Subcutaneous abdominal adipose tissue (tissue), 5 donors: ENCODE results near the gene FAM117B.
"Not testable (repeated sequence)": the region's sequence is repeated elsewhere in the genome, so short reads cannot be mapped to it uniquely, and the experiment has no call there.

ENCODE experiments used
- H3K27ac ChIP-seq: one replicate; pipeline ENCODE4 v1.7.0; 2013; ENCODE audit warnings: low read depth, mild to moderate bottlenecking, inconsistent platforms, low read length, moderate library complexity
- H3K27me3 ChIP-seq, 5 donors: one replicate each; pipeline ENCODE4 v1.7.0; 2013; ENCODE audit warnings: low read length in 5 of 5, inconsistent platforms in 1 of 5; ENCODE audit not compliant: control insufficient read depth in 5 of 5, insufficient read depth in 4 of 5
- H3K36me3 ChIP-seq, 5 donors: one replicate each; pipeline ENCODE4 v1.7.0; 2013; ENCODE audit warnings: low read length in 5 of 5; ENCODE audit not compliant: control insufficient read depth in 5 of 5, insufficient read depth in 5 of 5
- H3K4me1 ChIP-seq, 5 donors: one replicate each; pipeline ENCODE4 v1.7.0; 2013; ENCODE audit warnings: low read length in 5 of 5, mild to moderate bottlenecking in 3 of 5, moderate library complexity in 1 of 5; ENCODE audit not compliant: control insufficient read depth in 5 of 5, insufficient read depth in 5 of 5
- H3K4me3 ChIP-seq, 5 donors: one replicate each; pipeline ENCODE4 v1.7.0; 2013; ENCODE audit warnings: low read length in 5 of 5, low read depth in 1 of 5
- H3K9ac ChIP-seq, 5 donors: one replicate each; pipeline ENCODE4 v1.7.0; 2013; ENCODE audit warnings: low read length in 5 of 5, mild to moderate bottlenecking in 4 of 5, moderate library complexity in 3 of 5
- H3K9me3 ChIP-seq, 5 donors: one replicate each; pipeline ENCODE4 v1.7.0; 2013; ENCODE audit warnings: low read length in 5 of 5; ENCODE audit not compliant: control insufficient read depth in 5 of 5
- donor health status: healthy.
- donor health status: healthy.
- donor health status: healthy.
- donor health status: healthy.
- donor health status: healthy.

FAM117B gene

DNA sequence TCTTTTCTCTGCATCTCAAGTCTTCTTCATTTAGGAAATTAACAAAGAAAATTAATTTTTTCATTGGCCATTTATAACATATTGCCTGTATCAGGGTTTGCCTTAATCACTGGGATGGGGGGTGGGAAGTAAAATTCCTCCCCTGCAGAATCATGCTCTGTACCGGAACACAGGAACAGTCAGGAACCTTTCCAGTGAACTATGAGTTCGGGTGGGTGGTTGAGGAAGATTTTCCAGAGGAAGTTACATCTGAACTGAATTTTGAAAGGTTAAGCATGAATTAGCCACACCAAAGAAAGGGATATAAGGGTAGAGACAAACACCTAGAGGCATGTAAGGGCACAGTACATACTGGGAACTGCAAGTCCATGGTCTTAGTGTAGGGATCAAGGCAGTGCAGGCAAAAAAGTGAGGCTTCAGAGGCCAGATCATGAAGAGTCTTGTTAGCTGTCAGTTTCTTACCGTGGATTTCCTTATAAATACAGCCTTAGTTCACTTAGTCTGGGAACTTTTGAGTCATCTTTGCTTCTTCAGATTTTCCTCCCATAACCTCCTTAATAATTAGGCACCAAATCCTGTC, 55.6 kb downstream of the FAM117B start:
- Histone ChIP-seq H3K36me3 (no peaks in the 10 kb centered on the region), H3K9me3 (no peaks in the 10 kb centered on the region), H3K9ac (no peak overlapping the region), H3K27me3 (no peaks in the 10 kb centered on the region), H3K4me1 (peaks cover 0 to 7% (median 2%) of the 10 kb centered on the region in 5 donors), H3K4me3 (no peak overlapping the region), H3K27ac (no peak overlapping the region)

DNA sequence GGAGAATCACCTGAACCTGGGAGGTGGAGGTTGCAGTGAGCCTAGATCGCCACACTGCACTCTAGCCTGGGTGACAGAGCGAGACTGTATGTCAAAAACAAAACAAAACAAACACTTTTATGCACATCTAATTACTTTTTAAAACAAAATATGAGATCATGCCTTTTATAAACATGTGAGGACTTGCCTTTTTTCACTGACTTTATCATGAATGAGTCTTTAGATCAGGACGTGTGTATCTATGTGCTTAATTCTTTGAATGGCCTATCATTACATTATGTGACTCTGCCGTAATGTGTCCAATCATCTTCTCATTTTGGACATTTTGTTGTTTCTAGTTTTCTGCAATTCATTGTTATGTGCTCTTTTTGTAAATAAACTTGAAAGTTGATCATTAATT, 58.7 kb downstream of the FAM117B start:
- H3K36me3 ChIP-seq, result peaks cover 0 to 5% (median 0%) of the 10 kb centered on the region in 5 donors
- H3K4me1 ChIP-seq, result peaks cover 0 to 7% (median 2%) of the 10 kb centered on the region in 5 donors
- H3K27me3 ChIP-seq, result no peaks in the 10 kb centered on the region
- H3K27ac ChIP-seq, result no peak overlapping the region
- H3K4me3 ChIP-seq, result no peak overlapping the region
- H3K9me3 ChIP-seq, result no peaks in the 10 kb centered on the region
- no peak overlapping the region for H3K9ac ChIP-seq

DNA sequence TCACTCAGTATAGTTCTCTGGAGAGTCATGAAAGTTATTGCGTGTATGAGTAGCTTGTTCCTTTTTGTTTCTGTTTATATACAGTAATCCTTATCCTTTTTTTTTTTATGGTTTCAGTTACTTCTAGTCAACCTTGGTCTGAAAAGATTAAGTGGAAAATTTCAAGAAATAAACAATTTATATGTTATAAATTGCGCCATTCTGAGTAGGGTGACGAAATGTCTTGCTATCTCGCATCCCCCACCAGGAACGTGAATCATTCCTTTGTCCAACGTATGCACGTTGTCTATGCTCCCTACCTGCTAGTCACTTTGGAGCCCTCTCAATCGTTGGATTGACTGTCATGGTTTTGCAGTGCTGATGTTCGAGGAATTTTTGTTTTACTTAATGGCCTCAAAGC, 60.4 kb downstream of the FAM117B start:
- no peak overlapping the region for H3K4me3 ChIP-seq
- no peaks in the 10 kb centered on the region for H3K27me3 ChIP-seq
- peaks cover 0 to 5% (median 0%) of the 10 kb centered on the region in 5 donors for H3K36me3 ChIP-seq
- no peak overlapping the region for H3K9ac ChIP-seq
- no peak overlapping the region for H3K27ac ChIP-seq
- H3K9me3 ChIP-seq, result no peaks in the 10 kb centered on the region
- peaks cover 0 to 7% (median 2%) of the 10 kb centered on the region in 5 donors for H3K4me1 ChIP-seq

DNA sequence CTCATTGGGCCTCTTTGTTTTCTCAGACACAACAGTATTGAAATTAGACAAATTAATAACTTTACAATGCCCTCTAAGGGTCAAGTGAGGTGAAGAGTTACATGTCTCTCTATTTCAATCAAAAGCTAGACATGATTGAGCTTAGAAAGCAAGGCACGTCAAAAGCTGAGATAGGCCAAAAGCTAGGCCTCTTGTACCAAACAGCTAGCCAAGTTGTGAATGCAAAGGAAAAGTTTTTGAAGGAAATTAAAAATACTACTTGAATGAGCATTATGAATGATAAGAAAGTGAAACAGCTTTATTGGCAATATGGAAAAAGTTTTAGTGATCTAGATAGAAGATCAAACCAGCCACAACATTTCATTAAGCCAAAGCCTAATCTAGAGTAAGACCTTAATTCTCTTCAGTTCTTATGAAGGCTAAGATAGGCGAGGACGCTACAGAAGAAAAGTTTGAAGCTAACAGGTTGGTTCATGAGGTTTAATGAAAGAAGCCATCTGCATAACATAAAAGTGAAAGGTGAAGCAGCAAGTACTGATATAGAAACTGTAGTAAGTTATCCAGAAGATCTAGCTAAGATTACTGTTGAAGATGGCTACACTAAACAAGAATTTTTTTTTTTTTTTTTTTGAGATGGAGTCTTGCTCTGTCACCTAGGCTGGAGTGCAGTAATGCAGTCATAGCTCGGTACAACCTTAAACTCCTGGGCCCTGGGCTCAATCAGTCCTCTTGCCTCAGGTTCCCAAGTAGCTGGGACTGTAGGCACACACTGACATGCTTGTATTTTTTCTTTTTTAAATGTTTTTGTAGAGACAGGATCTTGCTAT, 65.5 kb downstream of the FAM117B start:
- Histone ChIP-seq H3K4me1 (no peaks in the 10 kb centered on the region), H3K9ac (no peak overlapping the region), H3K4me3 (no peak overlapping the region), H3K27ac (no peak overlapping the region), H3K27me3 (no peaks in the 10 kb centered on the region), H3K36me3 (peaks cover 0 to 5% (median 0%) of the 10 kb centered on the region in 5 donors), H3K9me3 (no peaks in the 10 kb centered on the region)

DNA sequence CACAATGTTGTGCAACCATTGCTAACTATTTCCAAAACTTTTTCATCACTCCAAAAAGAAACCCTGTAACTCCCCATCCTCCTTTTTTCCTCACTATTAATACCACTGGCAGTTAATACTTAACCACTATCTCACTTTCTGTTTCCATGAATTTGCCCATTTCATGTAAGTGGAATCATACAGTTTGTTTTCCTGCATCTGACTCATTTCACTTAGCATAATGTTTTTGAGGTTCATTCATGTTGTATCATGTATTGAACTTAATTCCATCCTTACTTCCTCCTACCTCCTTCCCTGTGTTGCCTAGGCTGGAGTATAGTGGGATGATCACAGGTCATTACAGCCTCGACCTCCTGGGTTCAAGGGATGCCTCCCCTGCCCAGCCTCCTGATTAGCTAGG, 68.3 kb downstream of the FAM117B start:
- Histone ChIP-seq H3K27ac (no peak overlapping the region), H3K36me3 (no peaks in the 10 kb centered on the region), H3K27me3 (no peaks in the 10 kb centered on the region), H3K9ac (no peak overlapping the region), H3K4me3 (no peak overlapping the region), H3K9me3 (no peaks in the 10 kb centered on the region), H3K4me1 (no peaks in the 10 kb centered on the region)

DNA sequence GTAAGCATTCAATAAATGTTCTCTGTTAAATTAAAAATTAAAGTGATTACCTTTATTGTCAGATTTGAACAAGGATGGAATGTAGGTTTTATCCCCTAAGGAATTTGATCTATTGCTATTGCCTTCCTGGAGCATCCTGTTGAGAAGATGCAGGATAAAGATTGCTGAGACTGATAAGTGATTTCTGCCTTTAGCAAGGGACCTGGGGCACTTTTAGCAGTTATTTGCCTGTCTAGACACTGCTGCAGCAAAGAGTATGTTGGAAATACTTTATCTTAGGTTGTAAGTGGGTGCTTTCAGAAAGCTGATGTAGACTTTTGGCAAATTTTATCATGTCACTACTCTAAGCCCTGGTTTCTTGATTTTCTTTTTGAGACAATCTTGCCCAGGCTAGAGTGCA, 69.5 kb downstream of the FAM117B start:
- no peaks in the 10 kb centered on the region for H3K27me3 ChIP-seq
- H3K36me3 ChIP-seq, result no peaks in the 10 kb centered on the region
- H3K27ac ChIP-seq, result no peak overlapping the region
- H3K9ac ChIP-seq, result no peak overlapping the region
- H3K4me3 ChIP-seq, result no peak overlapping the region
- no peaks in the 10 kb centered on the region for H3K9me3 ChIP-seq
- no peaks in the 10 kb centered on the region for H3K4me1 ChIP-seq

DNA sequence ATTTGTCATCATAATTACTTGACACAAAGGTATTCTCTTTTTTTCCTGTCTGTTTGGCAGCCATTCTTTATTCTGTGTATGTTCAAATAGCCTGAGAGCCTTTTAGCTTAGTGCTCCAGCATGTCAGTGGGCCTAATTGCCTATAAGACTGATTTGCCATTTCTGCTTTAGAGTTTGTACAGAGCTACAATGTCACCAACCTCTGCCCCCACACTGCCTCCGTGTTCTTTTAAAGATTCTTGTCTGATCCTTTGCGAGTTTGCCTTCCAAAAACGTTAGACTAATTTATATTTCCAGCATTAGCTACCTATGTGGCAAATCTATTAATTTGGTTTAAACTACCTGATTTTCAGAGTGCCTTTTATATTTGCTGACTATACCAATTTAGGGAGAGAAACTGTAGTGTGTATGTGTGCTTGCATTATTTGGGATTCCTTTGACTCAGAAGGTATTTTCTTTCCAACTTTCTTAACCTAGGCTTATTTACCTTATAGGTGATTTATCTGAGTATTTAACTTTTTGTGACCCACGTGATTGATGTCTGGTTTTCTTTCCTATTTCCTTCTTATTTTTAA, 70.8 kb downstream of the FAM117B start:
- H3K27me3 ChIP-seq, result no peaks in the 10 kb centered on the region
- no peak overlapping the region for H3K9ac ChIP-seq
- H3K36me3 ChIP-seq, result no peaks in the 10 kb centered on the region
- H3K9me3 ChIP-seq, result no peaks in the 10 kb centered on the region
- H3K4me3 ChIP-seq, result no peak overlapping the region
- H3K4me1 ChIP-seq, result no peaks in the 10 kb centered on the region
- H3K27ac ChIP-seq, result no peak overlapping the region

DNA sequence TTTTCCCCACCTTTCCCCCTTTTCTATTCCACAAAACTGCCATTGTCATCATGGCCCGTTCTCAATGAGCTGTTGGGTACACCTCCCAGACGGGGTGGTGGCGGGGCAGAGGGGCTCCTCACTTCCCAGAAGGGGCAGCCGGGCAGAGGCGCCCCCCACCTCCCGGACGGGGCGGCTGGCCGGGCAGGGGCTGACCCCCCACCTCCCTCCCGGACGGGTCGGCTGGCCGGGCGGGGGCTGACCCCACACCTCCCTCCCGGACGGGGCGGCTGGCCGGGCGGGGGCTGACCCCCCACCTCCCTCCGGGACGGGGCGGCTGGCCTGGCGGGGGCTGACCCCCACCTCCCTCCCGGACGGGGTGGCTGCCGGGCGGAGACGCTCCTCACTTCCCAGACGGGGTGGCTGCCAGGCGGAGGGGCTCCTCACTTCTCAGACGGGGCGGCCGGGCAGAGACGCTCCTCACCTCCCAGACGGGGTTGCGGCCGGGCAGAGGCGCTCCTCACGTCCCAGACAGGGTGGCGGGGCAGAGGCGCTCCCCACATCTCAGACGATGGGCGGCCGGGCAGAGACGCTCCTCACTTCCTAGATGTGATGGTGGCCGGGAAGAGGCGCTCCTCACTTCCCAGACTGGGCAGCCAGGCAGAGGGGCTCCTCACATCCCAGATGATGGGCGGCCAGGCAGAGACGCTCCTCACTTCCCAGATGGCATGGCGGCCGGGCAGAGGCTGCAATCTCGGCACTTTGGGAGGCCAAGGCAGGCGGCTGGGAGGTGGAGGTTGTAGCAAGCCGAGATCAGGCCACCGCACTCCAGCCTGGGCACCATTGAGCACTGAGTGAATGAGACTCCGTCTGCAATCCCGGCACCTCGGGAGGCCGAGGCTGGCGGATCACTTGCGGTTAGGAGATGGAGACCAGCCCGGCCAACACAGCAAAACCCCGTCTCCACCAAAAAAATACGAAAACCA, 80.5 kb downstream of the FAM117B start:
- H3K36me3 ChIP-seq, H3K4me3 ChIP-seq, H3K27me3 ChIP-seq, H3K27ac ChIP-seq, H3K9ac ChIP-seq, H3K4me1 ChIP-seq: not testable (repeated sequence)
- H3K9me3 ChIP-seq, result peaks cover 2 to 11% (median 11%) of the 10 kb centered on the region in 5 donors

DNA sequence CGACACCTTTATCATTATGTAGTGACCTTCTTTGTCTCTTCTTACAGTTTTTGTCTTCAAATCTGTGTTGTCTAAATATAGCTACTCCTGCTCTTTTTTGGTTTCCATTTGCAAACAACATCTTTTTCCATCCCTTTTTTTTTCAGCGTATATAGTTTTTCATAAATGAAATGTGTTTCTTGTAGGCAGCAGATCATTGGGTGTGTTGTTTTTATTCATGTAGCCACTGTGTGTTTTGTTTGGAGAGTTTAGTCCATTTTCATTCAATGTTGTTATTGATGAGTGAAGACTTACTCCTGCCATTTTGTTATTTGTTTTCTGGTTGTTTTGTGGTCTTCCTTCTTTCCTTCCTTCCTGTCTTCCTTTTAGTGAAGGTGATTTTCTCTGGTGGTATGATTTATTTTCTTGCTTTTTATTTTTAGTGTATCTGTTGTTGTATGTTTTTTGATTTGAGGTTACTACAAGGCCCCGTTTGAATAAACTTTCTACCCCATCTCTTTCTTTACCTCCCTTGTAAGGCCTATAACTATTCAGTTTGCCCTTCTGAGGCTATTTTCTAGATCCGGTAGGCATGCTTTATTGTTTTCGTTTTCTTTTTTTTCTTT, 81.4 kb downstream of the FAM117B start:
- Histone ChIP-seq H3K4me1 (no peaks in the 10 kb centered on the region), H3K27ac (no peak overlapping the region), H3K36me3 (no peaks in the 10 kb centered on the region), H3K9me3 (peaks cover 2 to 11% (median 11%) of the 10 kb centered on the region in 5 donors), H3K4me3 (no peak overlapping the region), H3K9ac (no peak overlapping the region), H3K27me3 (no peaks in the 10 kb centered on the region)
